H1 (cell line): Measurements from ENCODE around the gene FERMT2. TPM values are rescaled to one million over a fixed set of nuclear protein-coding genes. Genes with fewer than 3 reads are reported as not detected.

Experiments
- CTCF ChIA-PET: fragments of 300-600 bp; sonication (Branson Sonifier 250); formaldehyde crosslinking; loops from one replicate; lab custom pipeline; 2021; ENCODE audit not compliant: partially characterized antibody; lab: Charles Lee
- POLR2A ChIA-PET: fragments of 300-600 bp; sonication (Branson Sonifier 250); formaldehyde crosslinking; loops from one replicate; lab custom pipeline; 2021; ENCODE audit warnings: inconsistent platforms; ENCODE audit not compliant: partially characterized antibody; lab: Charles Lee
- DNase-seq, 2 experiments: peaks; one replicate each; pipeline versions ENCODE4 v3.0.0 to v3.0.0-alpha.2; 2010 to 2022; ENCODE audit warnings: low spot score in 2 of 2, low read depth in 1 of 2, mixed read lengths in 1 of 2
- FAIRE-seq: peaks from 2 replicates; lab custom pipeline; 2011; peaks lifted over from hg19 to GRCh38; lab: Jason Lieb, UNC
- H2AFZ ChIP-seq: 2 replicates; pipeline ENCODE4 v1.8.1; 2012; ENCODE audit warnings: low read length, inconsistent platforms
- H2AK5ac ChIP-seq: 2 replicates; pipeline ENCODE4 v1.6.1; 2013; ENCODE audit warnings: low read depth, low read length
- H2BK120ac ChIP-seq: replicated peaks from 2 replicates; pipeline ENCODE3; 2013; ENCODE audit warnings: low read depth, low read length, inconsistent platforms
- H2BK12ac ChIP-seq: 2 replicates; pipeline ENCODE4 v1.6.1; 2013; ENCODE audit warnings: low read depth, low read length
- H2BK15ac ChIP-seq: 2 replicates; pipeline ENCODE4 v1.6.1; 2013; ENCODE audit warnings: low read length
- H2BK20ac ChIP-seq: 2 replicates; pipeline ENCODE4 v1.6.1; 2013; ENCODE audit warnings: low read length
- H2BK5ac ChIP-seq: 2 replicates; pipeline ENCODE4 v1.6.1; 2013; ENCODE audit warnings: low read depth, low read length
- H3K14ac ChIP-seq: 2 replicates; pipeline ENCODE4 v1.6.1; 2013; ENCODE audit warnings: inconsistent platforms; ENCODE audit not compliant: insufficient read length
- H3K18ac ChIP-seq: 2 replicates; pipeline ENCODE4 v1.6.1; 2013; ENCODE audit warnings: low read length; ENCODE audit errors: extremely low read depth
- H3K23ac ChIP-seq: 2 replicates; pipeline ENCODE4 v1.6.1; 2013; ENCODE audit warnings: inconsistent platforms; ENCODE audit not compliant: insufficient read length
- H3K23me2 ChIP-seq: 2 replicates; pipeline ENCODE4 v1.6.1; 2013; ENCODE audit warnings: low read depth, low read length
- H3K27ac ChIP-seq: 2 replicates; pipeline ENCODE4 v1.6.1; 2011; ENCODE audit warnings: low read depth, low read length, inconsistent platforms
- H3K27me3 ChIP-seq, 4 experiments: replicated peaks in 1 of 4; 1 replicate in 1 of 4; 2 replicates in 3 of 4; pipeline versions ENCODE4 v1.6.1 to v1.8.1; 2011 to 2013; ENCODE audit warnings: low read length in 3 of 4, mild to moderate bottlenecking in 3 of 4, inconsistent platforms in 2 of 4, mixed read lengths in 2 of 4, moderate library complexity in 1 of 4; ENCODE audit not compliant: control insufficient read depth in 3 of 4, insufficient read depth in 3 of 4; ENCODE audit errors: extremely low read depth in 1 of 4
- H3K36me3 ChIP-seq, 4 experiments: 2 replicates each; pipeline versions ENCODE4 v1.6.1 to v1.8.1; 2011 to 2013; ENCODE audit warnings: mild to moderate bottlenecking in 4 of 4, low read length in 3 of 4, moderate library complexity in 2 of 4, control low read depth in 1 of 4, inconsistent platforms in 1 of 4; ENCODE audit not compliant: insufficient read depth in 4 of 4, control insufficient read depth in 2 of 4
- H3K4ac ChIP-seq: replicated peaks from 2 replicates; pipeline ENCODE3; 2013; ENCODE audit warnings: low read length, low read depth, mixed read lengths, inconsistent platforms; ENCODE audit not compliant: insufficient read length
- H3K4me1 ChIP-seq, 4 experiments: replicated peaks in 1 of 4; 1 replicate in 1 of 4; 2 replicates in 3 of 4; pipeline versions ENCODE4 v1.6.1 to v1.8.1; 2011 to 2013; ENCODE audit warnings: low read length in 3 of 4, inconsistent platforms in 2 of 4, mixed read lengths in 1 of 4; ENCODE audit not compliant: insufficient read depth in 4 of 4, control insufficient read depth in 3 of 4
- H3K4me2 ChIP-seq, 2 experiments: 2 replicates each; pipeline versions ENCODE4 v1.6.1 to v1.8.1; 2011 to 2013; ENCODE audit warnings: low read depth in 2 of 2, low read length in 2 of 2, control low read depth in 1 of 2, inconsistent platforms in 1 of 2, mild to moderate bottlenecking in 1 of 2; ENCODE audit not compliant: insufficient read depth in 1 of 2
- H3K4me3 ChIP-seq, 4 experiments: fragments of 200-600, 300-600 bp in 1 of 4; sonication (generic), shearing (Covaris generic), sonication (Bioruptor Twin) in 1 of 4; 2 replicates each; pipeline versions ENCODE4 v1.5.1 to v1.8.1; 2011 to 2016; ENCODE audit warnings: low read length in 4 of 4, low read depth in 3 of 4, control low read depth in 2 of 4, inconsistent platforms in 2 of 4, mild to moderate bottlenecking in 2 of 4, mixed read lengths in 1 of 4, moderate library complexity in 1 of 4; ENCODE audit not compliant: insufficient read depth in 2 of 4; ENCODE audit errors: extremely low read depth in 1 of 4
- H3K56ac ChIP-seq: replicated peaks from 2 replicates; pipeline ENCODE3; 2013; ENCODE audit warnings: low read depth, mild to moderate bottlenecking, mixed read lengths, low read length, inconsistent platforms; ENCODE audit not compliant: insufficient read length
- H3K79me1 ChIP-seq: 2 replicates; pipeline ENCODE4 v1.6.1; 2013; ENCODE audit warnings: low read depth, low read length, control low read depth
- H3K79me2 ChIP-seq, 2 experiments: 2 replicates each; pipeline versions ENCODE4 v1.6.1 to v1.8.1; 2012 to 2013; ENCODE audit warnings: low read length in 2 of 2, mild to moderate bottlenecking in 2 of 2, inconsistent platforms in 1 of 2; ENCODE audit not compliant: insufficient read depth in 2 of 2, control insufficient read depth in 1 of 2
- H3K9ac ChIP-seq, 4 experiments: replicated peaks in 1 of 4; 1 replicate in 1 of 4; 2 replicates in 3 of 4; pipeline versions ENCODE4 v1.6.1 to v1.8.1; 2011 to 2013; ENCODE audit warnings: low read depth in 3 of 4, low read length in 3 of 4, control low read depth in 2 of 4, mild to moderate bottlenecking in 2 of 4, moderate library complexity in 2 of 4, inconsistent platforms in 1 of 4; ENCODE audit errors: extremely low read depth in 1 of 4
- H3K9me3 ChIP-seq, 2 experiments: 2 replicates each; pipeline versions ENCODE4 v1.6.1 to v1.8.1; 2012 to 2013; ENCODE audit warnings: mild to moderate bottlenecking in 2 of 2, moderate library complexity in 2 of 2, control low read depth in 1 of 2, inconsistent platforms in 1 of 2, low read depth in 1 of 2, low read length in 1 of 2, mixed read lengths in 1 of 2; ENCODE audit not compliant: insufficient read depth in 2 of 2
- H4K20me1 ChIP-seq, 2 experiments: replicated peaks in 1 of 2; 2 replicates each; pipeline versions ENCODE3 to v1.8.1; 2011 to 2013; ENCODE audit warnings: inconsistent platforms in 2 of 2, low read length in 2 of 2, mild to moderate bottlenecking in 1 of 2; ENCODE audit not compliant: insufficient read depth in 2 of 2, control insufficient read depth in 1 of 2
- H4K5ac ChIP-seq: 2 replicates; pipeline ENCODE4 v1.6.1; 2013; ENCODE audit warnings: low read length, low read depth, mixed read lengths, inconsistent platforms; ENCODE audit not compliant: insufficient read length
- H4K8ac ChIP-seq: 2 replicates; pipeline ENCODE4 v1.8.0; 2013; ENCODE audit warnings: mild to moderate bottlenecking, moderate library complexity, low read length, inconsistent platforms; ENCODE audit not compliant: insufficient read depth; ENCODE audit errors: extremely low read depth
- H4K91ac ChIP-seq: replicated peaks from 2 replicates; pipeline ENCODE3; 2013; ENCODE audit warnings: low read length, mixed read lengths, inconsistent platforms; ENCODE audit not compliant: insufficient read length
- CBX8 ChIP-seq: fragments of 300-800, 300-1000 bp; sonication (generic); IDR thresholded peaks from 2 replicates; pipeline ENCODE4 v1.7.1; 2016; ENCODE audit warnings: low read depth, low read length, borderline replicate concordance
- CHD1 ChIP-seq: IDR thresholded peaks from 2 replicates; pipeline ENCODE4 v1.6.1; 2012; ENCODE audit warnings: low read depth, low read length, improper control_type of control experiment
- CHD2 ChIP-seq: IDR thresholded peaks from 2 replicates; pipeline ENCODE4 v1.6.1; 2012; ENCODE audit warnings: low read length, improper control_type of control experiment
- CTBP2 ChIP-seq: IDR thresholded peaks from 2 replicates; pipeline ENCODE4 v1.7.0; 2011; ENCODE audit warnings: borderline replicate concordance, mild to moderate bottlenecking, moderate library complexity, mixed read lengths, low read length; ENCODE audit not compliant: insufficient read depth, insufficient read length
- JUND ChIP-seq: IDR thresholded peaks from 2 replicates; pipeline ENCODE4 v1.6.1; 2011; ENCODE audit warnings: mild to moderate bottlenecking, improper control_type of control experiment, low read length
- POU5F1 ChIP-seq: IDR thresholded peaks from 2 replicates; pipeline ENCODE4 v1.6.1; 2011; ENCODE audit warnings: low read depth, mild to moderate bottlenecking, low read length, moderate library complexity
- RFX5 ChIP-seq: IDR thresholded peaks from 2 replicates; pipeline ENCODE4 v1.6.1; 2011; ENCODE audit warnings: low read depth, low read length, improper control_type of control experiment, borderline replicate concordance
- RXRA ChIP-seq: IDR thresholded peaks from 2 replicates; pipeline ENCODE4 v1.6.1; 2011; ENCODE audit warnings: low read depth, mild to moderate bottlenecking, low read length, moderate library complexity; ENCODE audit not compliant: insufficient read depth
- SIRT6 ChIP-seq: IDR thresholded peaks from one replicate; pipeline ENCODE4 v1.7.1; 2012; ENCODE audit warnings: low read length, inconsistent platforms
- SIX5 ChIP-seq: IDR thresholded peaks from 2 replicates; pipeline ENCODE4 v1.6.1; 2011; ENCODE audit warnings: mild to moderate bottlenecking, low read depth, low read length
- SRF ChIP-seq: IDR thresholded peaks from 2 replicates; pipeline ENCODE4 v1.6.1; 2011; ENCODE audit warnings: mild to moderate bottlenecking, low read depth, low read length, moderate library complexity
- SUZ12 ChIP-seq: fragments of 200-600 bp; sonication (generic); IDR thresholded peaks from 2 replicates; pipeline ENCODE4 v1.6.1; 2012; ENCODE audit warnings: mild to moderate bottlenecking, inconsistent platforms, low read length, moderate library complexity, mixed read lengths
- TAF7 ChIP-seq: optimal IDR thresholded peaks from 2 replicates; pipeline ENCODE3; 2011; ENCODE audit warnings: low read depth, mild to moderate bottlenecking, inconsistent platforms, low read length, moderate library complexity, borderline replicate concordance
- ZNF274 ChIP-seq: IDR thresholded peaks from 2 replicates; pipeline ENCODE4 v1.7.0; 2012; ENCODE audit warnings: low read length, borderline replicate concordance; ENCODE audit errors: extremely low read depth
- WGBS, 2 experiments: shearing (Covaris generic) in 1 of 2; methylation state at CpG; one replicate each; pipeline versions ENCODE4 v1.1.6 to v1.1.7; 2013 to 2015; ENCODE audit warnings: low lambda C conversion rate in 2 of 2, mixed read lengths in 2 of 2, inconsistent platforms in 1 of 2, low coverage in 1 of 2, missing lambda C conversion rate in 1 of 2; ENCODE audit not compliant: insufficient replicate concordance in 2 of 2, insufficient coverage in 1 of 2, insufficient read length in 1 of 2; ENCODE audit errors: extremely low coverage in 1 of 2, missing lambda C conversion rate in 1 of 2; 5-methylcytosine and 5-hydroxymethylcytosine counted together
- polyA plus RNA-seq, 7 experiments: library from polyadenylated mRNA; depleted of rRNA in 3 of 7; stranded (reverse) in 5 of 7; unstranded in 2 of 7; fragments of >200 nt in 5 of 7; fragments of 200-250 nt in 2 of 7; gene quantifications; 1 replicate in 5 of 7; 2 replicates in 1 of 7; 4 replicates in 1 of 7; pipeline versions ENCODE4 v1.2.1 to v1.2.3, GENCODE V29; 2011 to 2013; ENCODE audit warnings: missing spikeins in 2 of 7, mixed read lengths in 2 of 7
- total RNA-seq: library from RNA; stranded (reverse); fragmentation: NEBNext Ultra II Directional; extraction: Animal tissue kit (Norgen Biotek cat#: 25700); gene quantifications from 2 replicates; pipeline ENCODE4 v1.2.1, GENCODE V29; 2021
- TF ChIP-seq, protein P1 (sequence below): IDR thresholded peaks from 2 replicates; pipeline ENCODE4 v1.6.1; 2012; ENCODE audit warnings: inconsistent platforms

The FERMT2 gene
- total and polyA plus RNA-seq, 2 of the 8 experiments (the other 6 are each of a cell fraction or from before 2014, with no cell fraction given): 53.3 to 142 TPM

DNA sequence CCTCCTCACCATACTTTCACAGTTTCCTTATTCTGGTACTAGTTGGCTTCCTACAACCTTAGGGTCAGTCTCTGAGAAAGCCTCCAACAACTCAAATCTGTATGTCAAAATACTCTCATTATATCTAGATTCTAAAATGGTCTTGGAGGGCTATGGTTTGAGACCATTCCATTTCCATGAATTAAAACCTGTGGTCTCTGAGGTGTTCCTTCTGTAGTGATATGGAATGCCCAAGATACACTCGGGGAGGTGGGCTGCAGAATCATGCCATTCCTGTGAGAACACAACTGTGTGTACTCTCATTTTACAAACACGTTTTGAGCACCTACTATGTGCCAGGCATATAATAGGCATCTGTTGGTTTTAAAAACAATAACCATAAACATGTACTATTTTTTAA, 74.0 kb downstream of the FERMT2 start:
- FAIRE-seq: no peak
- no peak overlapping the region for H4K91ac ChIP-seq
- H3K27me3 ChIP-seq: no peaks in the 10 kb centered on the region
- no peak overlapping the region for H3K9ac ChIP-seq
- H3K79me2 ChIP-seq: no peaks in the 10 kb centered on the region
- H3K23ac ChIP-seq: no peak overlapping the region
- ChIA-PET POLR2A (no interaction called here), CTCF (interaction anchor here (1.9 kb wide), 1 partner anchor 31 kb away, joined by 4 read pairs; no protein-coding TSS in a partner anchor)
- H3K36me3 ChIP-seq: peaks cover 5 to 82% (median 13%) of the 10 kb centered on the region in 4 experiments; a peak in 7 of 8 replicates
- H3K23me2 ChIP-seq: no peaks in the 10 kb centered on the region
- no peak overlapping the region for H2BK15ac ChIP-seq
- H4K5ac ChIP-seq: no peak overlapping the region
- H2BK5ac ChIP-seq: no peak overlapping the region; the same call in 1 of the 2 replicates
- H3K18ac ChIP-seq: peak overlapping the region; percentile 55; the same call in 1 of the 2 replicates
- H3K27ac ChIP-seq: no peak overlapping the region
- H3K4me2 ChIP-seq: no peak overlapping the region
- WGBS, 2 experiments: 83% methylated on average over 2 of the region's 2 CpGs; no CpG with 5 or more reads in 1 of the 2 experiments
- H3K4me3 ChIP-seq: no peak overlapping the region
- no peak overlapping the region for H4K8ac ChIP-seq
- no peak overlapping the region for H3K56ac ChIP-seq
- H3K9me3 ChIP-seq: no peaks in the 10 kb centered on the region
- H2BK120ac ChIP-seq: no peak overlapping the region
- no peak overlapping the region for H2AK5ac ChIP-seq
- no peak for DNase-seq
- peaks cover 0 to 23% (median 14%) of the 10 kb centered on the region in 4 experiments; a peak in 4 of 7 replicates for H3K4me1 ChIP-seq
- no peak overlapping the region for H2AFZ ChIP-seq
- no peak overlapping the region for H2BK20ac ChIP-seq
- no peaks in the 10 kb centered on the region for H4K20me1 ChIP-seq
- H3K4ac ChIP-seq: no peak overlapping the region
- no peak overlapping the region for H3K14ac ChIP-seq
- no peaks in the 10 kb centered on the region for H3K79me1 ChIP-seq
- no peak overlapping the region for H2BK12ac ChIP-seq
- no peak for TF ChIP-seq SRF
- TF ChIP-seq CTBP2: no peak
- TF ChIP-seq CHD2: no peak
- no peak for TF ChIP-seq SUZ12
- TF ChIP-seq ZNF274: no peak
- TF ChIP-seq SIX5: no peak
- no peak for TF ChIP-seq CHD1
- TF ChIP-seq, protein P1, sequence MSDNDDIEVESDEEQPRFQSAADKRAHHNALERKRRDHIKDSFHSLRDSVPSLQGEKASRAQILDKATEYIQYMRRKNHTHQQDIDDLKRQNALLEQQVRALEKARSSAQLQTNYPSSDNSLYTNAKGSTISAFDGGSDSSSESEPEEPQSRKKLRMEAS: no peak
- no peak for TF ChIP-seq SIRT6
- TF ChIP-seq JUND: no peak
- no peak for TF ChIP-seq CBX8
- no peak for TF ChIP-seq POU5F1
- TF ChIP-seq RXRA: no peak
- no peak for TF ChIP-seq TAF7
- TF ChIP-seq RFX5: no peak
